IgD-negative memory B cell (primary cell): Measurements from ENCODE around the gene IL10RB. TPM values are rescaled to one million over a fixed set of nuclear protein-coding genes. Genes with fewer than 3 reads are reported as not detected.
"Not testable (repeated sequence)": the region's sequence is repeated elsewhere in the genome, so short reads cannot be mapped to it uniquely, and the experiment has no call there.

Experiments
- H3K27ac Mint-ChIP-seq, 3 donors: one replicate each; pipeline ENCODE4 v1.8.0; 2020 to 2022; ENCODE audit warnings: mild to moderate bottlenecking in 3 of 3, mixed read lengths in 3 of 3, moderate library complexity in 1 of 3
- H3K27me3 Mint-ChIP-seq: one replicate; pipeline ENCODE4 v1.8.0; 2021; ENCODE audit warnings: mixed read lengths
- H3K36me3 Mint-ChIP-seq: one replicate; pipeline ENCODE4 v1.8.0; 2020; ENCODE audit warnings: mild to moderate bottlenecking, mixed read lengths
- H3K4me1 Mint-ChIP-seq, 3 donors: one replicate each; pipeline ENCODE4 v1.8.0; 2020 to 2022; ENCODE audit warnings: mixed read lengths in 3 of 3, mild to moderate bottlenecking in 1 of 3
- H3K4me3 Mint-ChIP-seq, 4 donors: one replicate each; pipeline ENCODE4 v1.8.0; 2020 to 2022; ENCODE audit warnings: mild to moderate bottlenecking in 4 of 4, mixed read lengths in 4 of 4, moderate library complexity in 3 of 4
- H3K9me3 Mint-ChIP-seq, 3 donors: one replicate each; pipeline ENCODE4 v1.8.0; 2020 to 2021; ENCODE audit warnings: mixed read lengths in 3 of 3, mild to moderate bottlenecking in 1 of 3
- polyA plus RNA-seq: library from polyadenylated mRNA; unstranded; fragments of 300-500 nt; fragmentation: Illumina TruSeq; gene quantifications from one replicate; pipeline ENCODE4 v1.2.3, GENCODE V29; 2021

The IL10RB gene
- polyA plus RNA-seq: 56.6 TPM

- Mint-ChIP-seq H3K4me1 (peaks cover 30 to 40% (median 39%) of the 10 kb centered on the region in 3 donors), H3K27ac (peak within 1 kb of the TSS; percentile 88 to 99 (median 99)), H3K9me3 (no peaks in the 10 kb centered on the region), H3K27me3 (no peaks in the 10 kb centered on the region), H3K36me3 (peaks cover 2% of the 10 kb centered on the region), H3K4me3 (peak within 1 kb of the TSS; percentile 94 to 99 (median 97))
Measured at GRCh38 chr21:33266050-33266788, at the start of gene IL10RB. TSS of gene IL10RB (plus strand) at chr21:33266367. CDS start at chr21:33266466, 99 bp downstream.

GRCh38 chr21:33217138-33217520 lies 49.0 kb upstream of the IL10RB start:
- Mint-ChIP-seq H3K9me3 (peaks cover 0 to 2% (median 0%) of the 10 kb centered on the region in 3 donors), H3K4me3 (peak overlapping the region in 2 of 4 donors; percentile 19 to 67), H3K36me3 (peaks cover 4% of the 10 kb centered on the region), H3K27ac (peak overlapping the region; percentile 86 to 97 (median 91)), H3K27me3 (peaks cover 1% of the 10 kb centered on the region), H3K4me1 (peaks cover 47 to 53% (median 51%) of the 10 kb centered on the region in 3 donors)

GRCh38 chr21:33219300-33219699 lies 46.9 kb upstream of the IL10RB start:
- peaks cover 2% of the 10 kb centered on the region for H3K36me3 Mint-ChIP-seq
- no peaks in the 10 kb centered on the region for H3K27me3 Mint-ChIP-seq
- H3K27ac Mint-ChIP-seq: no peak overlapping the region
- H3K4me3 Mint-ChIP-seq: no peak overlapping the region
- peaks cover 0 to 2% (median 0%) of the 10 kb centered on the region in 3 donors for H3K9me3 Mint-ChIP-seq
- peaks cover 38 to 39% (median 38%) of the 10 kb centered on the region in 3 donors for H3K4me1 Mint-ChIP-seq

- Mint-ChIP-seq H3K27me3 (no peaks in the 10 kb centered on the region), H3K4me3 (no peak overlapping the region), H3K36me3 (peaks cover 2% of the 10 kb centered on the region), H3K9me3 (peaks cover 0 to 2% (median 0%) of the 10 kb centered on the region in 3 donors), H3K27ac (no peak overlapping the region), H3K4me1 (peaks cover 34 to 35% (median 35%) of the 10 kb centered on the region in 3 donors)
Measured at GRCh38 chr21:33219954-33220353, 46.2 kb upstream of the IL10RB start.

- not testable (repeated sequence) for H3K4me3 Mint-ChIP-seq, H3K27me3 Mint-ChIP-seq, H3K36me3 Mint-ChIP-seq, H3K9me3 Mint-ChIP-seq, H3K27ac Mint-ChIP-seq
- H3K4me1 Mint-ChIP-seq: peaks cover 7 to 12% (median 8%) of the 10 kb centered on the region in 3 donors
Measured at GRCh38 chr21:33225376-33225775, 40.8 kb upstream of the IL10RB start.

GRCh38 chr21:33228455-33228854 lies 37.7 kb upstream of the IL10RB start:
- Mint-ChIP-seq H3K27ac (peak overlapping the region in 1 of 3 donors; percentile 29), H3K27me3 (peaks cover 3% of the 10 kb centered on the region), H3K9me3 (no peaks in the 10 kb centered on the region), H3K4me3 (peak overlapping the region in 2 of 4 donors; percentile 49 to 90), H3K36me3 (peaks cover 4% of the 10 kb centered on the region), H3K4me1 (peaks cover 21 to 33% (median 24%) of the 10 kb centered on the region in 3 donors)

- Mint-ChIP-seq H3K4me1 (peaks cover 26 to 34% (median 26%) of the 10 kb centered on the region in 3 donors), H3K9me3 (no peaks in the 10 kb centered on the region), H3K4me3 (peak overlapping the region; percentile 84 to 94 (median 91)), H3K27ac (peak overlapping the region; percentile 66 to 97 (median 91)), H3K27me3 (peaks cover 3% of the 10 kb centered on the region), H3K36me3 (peaks cover 4% of the 10 kb centered on the region)
Measured at GRCh38 chr21:33229099-33229783, 36.9 kb upstream of the IL10RB start.

GRCh38 chr21:33229784-33230544 lies 36.2 kb upstream of the IL10RB start, which contains the start of gene IFNAR2:
TSS of gene IFNAR2 (plus strand) at chr21:33229938. CDS start at chr21:33241923, 11,985 bp downstream.
- H3K27me3 Mint-ChIP-seq: peaks cover 3% of the 10 kb centered on the region
- H3K4me1 Mint-ChIP-seq: peaks cover 33 to 40% (median 33%) of the 10 kb centered on the region in 3 donors
- H3K4me3 Mint-ChIP-seq: peak within 1 kb of the TSS; percentile 90 to 98 (median 94)
- no peaks in the 10 kb centered on the region for H3K9me3 Mint-ChIP-seq
- peaks cover 9% of the 10 kb centered on the region for H3K36me3 Mint-ChIP-seq
- peak within 1 kb of the TSS; percentile 71 to 97 (median 91) for H3K27ac Mint-ChIP-seq

- Mint-ChIP-seq H3K36me3 (peaks cover 9% of the 10 kb centered on the region), H3K4me1 (peaks cover 33 to 39% (median 33%) of the 10 kb centered on the region in 3 donors), H3K27me3 (peaks cover 3% of the 10 kb centered on the region), H3K9me3 (no peaks in the 10 kb centered on the region), H3K27ac (peak overlapping the region; percentile 71 to 97 (median 89)), H3K4me3 (peak overlapping the region; percentile 90 to 98 (median 94))
Measured at GRCh38 chr21:33230545-33231324, 35.4 kb upstream of the IL10RB start.

GRCh38 chr21:33231526-33231925 lies 34.6 kb upstream of the IL10RB start:
- peak overlapping the region in 2 of 3 donors; percentile 71 to 97 for H3K27ac Mint-ChIP-seq
- peaks cover 35 to 39% (median 37%) of the 10 kb centered on the region in 3 donors for H3K4me1 Mint-ChIP-seq
- H3K36me3 Mint-ChIP-seq: peaks cover 9% of the 10 kb centered on the region
- peaks cover 3% of the 10 kb centered on the region for H3K27me3 Mint-ChIP-seq
- H3K4me3 Mint-ChIP-seq: peak overlapping the region; percentile 90 to 98 (median 94)
- H3K9me3 Mint-ChIP-seq: no peaks in the 10 kb centered on the region

- Mint-ChIP-seq H3K9me3 (no peaks in the 10 kb centered on the region), H3K27ac (peak overlapping the region; percentile 44 to 89 (median 71)), H3K4me3 (peak overlapping the region; percentile 90 to 98 (median 94)), H3K36me3 (peaks cover 9% of the 10 kb centered on the region), H3K27me3 (peaks cover 1% of the 10 kb centered on the region), H3K4me1 (peaks cover 41 to 45% (median 45%) of the 10 kb centered on the region in 3 donors)
Measured at GRCh38 chr21:33232291-33233034, 33.7 kb upstream of the IL10RB start.

- Mint-ChIP-seq H3K27me3 (peaks cover 1% of the 10 kb centered on the region), H3K4me3 (peak overlapping the region in 2 of 4 donors; percentile 24 to 38)
Measured at GRCh38 chr21:33234635-33235520, 31.3 kb upstream of the IL10RB start.

More at GRCh38 chr21:33234635-33235520, 31.3 kb upstream of the IL10RB start:
- Mint-ChIP-seq H3K4me1 (peaks cover 55 to 62% (median 60%) of the 10 kb centered on the region in 3 donors), H3K27ac (peak overlapping the region in 1 of 3 donors; percentile 47), H3K9me3 (no peaks in the 10 kb centered on the region), H3K36me3 (peaks cover 9% of the 10 kb centered on the region)
